ENCODE data around the gene ZP1.

DNA sequence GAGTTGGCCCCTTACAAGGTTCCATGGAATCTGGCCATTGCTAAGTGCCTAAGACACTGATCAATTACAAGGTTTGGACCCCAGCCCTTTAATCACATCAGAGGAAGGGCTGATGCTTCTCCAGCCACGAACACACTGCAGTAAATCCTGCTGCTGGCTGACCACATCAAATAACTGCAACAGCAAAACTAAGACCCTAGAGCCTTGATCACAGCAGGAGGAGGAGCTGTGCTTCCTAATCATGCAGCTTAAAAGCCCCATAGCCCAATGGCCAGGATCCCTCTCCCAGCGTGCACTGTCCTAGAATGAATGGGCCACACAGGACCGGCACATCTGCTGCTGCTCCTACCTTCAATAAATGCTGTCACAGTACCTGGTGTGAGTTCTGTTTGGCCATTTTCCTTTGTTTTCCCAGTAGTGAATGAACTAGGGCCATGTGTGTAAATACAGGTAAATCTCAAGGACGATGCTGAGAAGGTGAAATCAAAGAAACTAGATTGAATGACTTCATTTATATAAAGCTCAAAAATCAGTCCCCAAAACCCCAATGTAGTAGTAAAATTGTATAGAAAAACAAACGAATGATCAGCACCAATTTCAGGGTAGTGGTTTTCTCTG is 12.7 kb downstream of the ZP1 start:
- TF ChIP-seq ASH2L (IDR thresholded peaks at IDR 0.05; ENCODE audit: borderline replicate concordance, low read depth) (no peak), ZNF274 (IDR thresholded peaks at IDR 0.05; ENCODE audit: insufficient read depth, insufficient read length) (no peak), POLR2A (IDR thresholded peaks at IDR 0.05; ENCODE audit: low read depth, low read length) (no peak), SP1 (IDR thresholded peaks at IDR 0.05; ENCODE audit: low read depth, low read length) (no peak), FOXM1 (IDR thresholded peaks at IDR 0.05; ENCODE audit: low read depth, low read length) (no peak), YY1 (IDR thresholded peaks at IDR 0.05; ENCODE audit: low read depth, low read length) (no peak), BMI1 (IDR thresholded peaks at IDR 0.05; ENCODE audit: borderline replicate concordance) (no peak), SMAD1 (IDR thresholded peaks at IDR 0.05; ENCODE audit: low read depth, partially characterized antibody) (no peak)
- TF ChIP-seq, protein P1, sequence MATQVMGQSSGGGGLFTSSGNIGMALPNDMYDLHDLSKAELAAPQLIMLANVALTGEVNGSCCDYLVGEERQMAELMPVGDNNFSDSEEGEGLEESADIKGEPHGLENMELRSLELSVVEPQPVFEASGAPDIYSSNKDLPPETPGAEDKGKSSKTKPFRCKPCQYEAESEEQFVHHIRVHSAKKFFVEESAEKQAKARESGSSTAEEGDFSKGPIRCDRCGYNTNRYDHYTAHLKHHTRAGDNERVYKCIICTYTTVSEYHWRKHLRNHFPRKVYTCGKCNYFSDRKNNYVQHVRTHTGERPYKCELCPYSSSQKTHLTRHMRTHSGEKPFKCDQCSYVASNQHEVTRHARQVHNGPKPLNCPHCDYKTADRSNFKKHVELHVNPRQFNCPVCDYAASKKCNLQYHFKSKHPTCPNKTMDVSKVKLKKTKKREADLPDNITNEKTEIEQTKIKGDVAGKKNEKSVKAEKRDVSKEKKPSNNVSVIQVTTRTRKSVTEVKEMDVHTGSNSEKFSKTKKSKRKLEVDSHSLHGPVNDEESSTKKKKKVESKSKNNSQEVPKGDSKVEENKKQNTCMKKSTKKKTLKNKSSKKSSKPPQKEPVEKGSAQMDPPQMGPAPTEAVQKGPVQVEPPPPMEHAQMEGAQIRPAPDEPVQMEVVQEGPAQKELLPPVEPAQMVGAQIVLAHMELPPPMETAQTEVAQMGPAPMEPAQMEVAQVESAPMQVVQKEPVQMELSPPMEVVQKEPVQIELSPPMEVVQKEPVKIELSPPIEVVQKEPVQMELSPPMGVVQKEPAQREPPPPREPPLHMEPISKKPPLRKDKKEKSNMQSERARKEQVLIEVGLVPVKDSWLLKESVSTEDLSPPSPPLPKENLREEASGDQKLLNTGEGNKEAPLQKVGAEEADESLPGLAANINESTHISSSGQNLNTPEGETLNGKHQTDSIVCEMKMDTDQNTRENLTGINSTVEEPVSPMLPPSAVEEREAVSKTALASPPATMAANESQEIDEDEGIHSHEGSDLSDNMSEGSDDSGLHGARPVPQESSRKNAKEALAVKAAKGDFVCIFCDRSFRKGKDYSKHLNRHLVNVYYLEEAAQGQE (IDR thresholded peaks at IDR 0.05; ENCODE audit: low read depth, low read length), result no peak
- TF ChIP-seq, protein P2, sequence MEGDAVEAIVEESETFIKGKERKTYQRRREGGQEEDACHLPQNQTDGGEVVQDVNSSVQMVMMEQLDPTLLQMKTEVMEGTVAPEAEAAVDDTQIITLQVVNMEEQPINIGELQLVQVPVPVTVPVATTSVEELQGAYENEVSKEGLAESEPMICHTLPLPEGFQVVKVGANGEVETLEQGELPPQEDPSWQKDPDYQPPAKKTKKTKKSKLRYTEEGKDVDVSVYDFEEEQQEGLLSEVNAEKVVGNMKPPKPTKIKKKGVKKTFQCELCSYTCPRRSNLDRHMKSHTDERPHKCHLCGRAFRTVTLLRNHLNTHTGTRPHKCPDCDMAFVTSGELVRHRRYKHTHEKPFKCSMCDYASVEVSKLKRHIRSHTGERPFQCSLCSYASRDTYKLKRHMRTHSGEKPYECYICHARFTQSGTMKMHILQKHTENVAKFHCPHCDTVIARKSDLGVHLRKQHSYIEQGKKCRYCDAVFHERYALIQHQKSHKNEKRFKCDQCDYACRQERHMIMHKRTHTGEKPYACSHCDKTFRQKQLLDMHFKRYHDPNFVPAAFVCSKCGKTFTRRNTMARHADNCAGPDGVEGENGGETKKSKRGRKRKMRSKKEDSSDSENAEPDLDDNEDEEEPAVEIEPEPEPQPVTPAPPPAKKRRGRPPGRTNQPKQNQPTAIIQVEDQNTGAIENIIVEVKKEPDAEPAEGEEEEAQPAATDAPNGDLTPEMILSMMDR (IDR thresholded peaks at IDR 0.05 in 2 of 3, conservative IDR thresholded peaks at IDR 0.05 in 1 of 3; ENCODE audit: control insufficient read depth in 2 of 3, extremely low read depth in 1 of 3, insufficient read depth in 1 of 3, low read depth in 3 of 3, low read length in 3 of 3), result no peak
